Upper lobe of left lung (tissue), 6 donors: ENCODE results near the gene MFN1. TPM values are rescaled to one million over a fixed set of nuclear protein-coding genes. Genes with fewer than 3 reads are reported as not detected.
A peak's percentile ranks its signal among the peaks of the same experiment; 100 is the strongest.

Experiments
- ATAC-seq, 2 donors: fragments of 200-7000 bp; cut with Tn5 transposase; one replicate each; pipeline ENCODE4 v1.9.1; 2022; ENCODE audit warnings: mild to moderate bottlenecking in 2 of 2, moderate library complexity in 2 of 2; ENCODE audit not compliant: low FRiP score in 2 of 2
- DNase-seq, 2 donors: peaks; one replicate each; pipeline ENCODE4 v3.0.0-alpha.2; 2019 to 2020
- H3K27ac ChIP-seq, 4 donors: fragments of 200-600 bp; sonication (generic); one replicate each; pipeline ENCODE4 v1.5.1; 2016 to 2019
- H3K27me3 ChIP-seq, 4 donors: fragments of 200-600 bp; sonication (generic); one replicate each; pipeline ENCODE4 v1.5.1; 2017 to 2019
- H3K36me3 ChIP-seq, 4 donors: fragments of 200-600 bp; sonication (generic); one replicate each; pipeline ENCODE4 v1.5.1; 2016 to 2019
- H3K4me1 ChIP-seq, 4 donors: fragments of 200-600 bp; sonication (generic); one replicate each; pipeline ENCODE4 v1.5.1; 2018 to 2019
- H3K4me3 ChIP-seq, 4 donors: fragments of 200-600 bp; sonication (generic); one replicate each; pipeline ENCODE4 v1.5.1; 2017 to 2019; ENCODE audit warnings: mild to moderate bottlenecking in 2 of 4, moderate library complexity in 1 of 4
- H3K9me3 ChIP-seq, 4 donors: fragments of 200-600 bp; sonication (generic); one replicate each; pipeline ENCODE4 v1.5.1; 2018 to 2019
- EP300 ChIP-seq, 4 donors: sonication (generic); formaldehyde crosslinking; IDR thresholded peaks; one replicate each; pipeline ENCODE4 v1.5.1; 2017; ENCODE audit warnings: antibody characterized with exemption in 4 of 4, control low read depth in 2 of 4
- POLR2A ChIP-seq, 4 donors: fragments of 450-650 bp; IDR thresholded peaks; one replicate each; pipeline ENCODE4 v1.5.1; 2016 to 2017; ENCODE audit warnings: antibody characterized with exemption in 4 of 4, mild to moderate bottlenecking in 2 of 4
- POLR2AphosphoS5 ChIP-seq, 2 donors: sonication (generic); formaldehyde crosslinking; IDR thresholded peaks; one replicate each; pipeline ENCODE4 v1.5.1; 2017; ENCODE audit warnings: antibody characterized with exemption in 2 of 2
- WGBS, 2 donors: methylation state at CpG; one replicate each; pipeline ENCODE4 v1.1.5; 2017 to 2018; 5-methylcytosine and 5-hydroxymethylcytosine counted together
- total RNA-seq, 6 donors: library from RNA; depleted of rRNA in 4 of 6; stranded (reverse); fragments of >200 nt in 4 of 6; gene quantifications; one replicate each; pipeline versions ENCODE4 v1.1.0 to v1.2.1, GENCODE V29; 2016 to 2021
- TF ChIP-seq, protein P1 (sequence below), 6 experiments: fragments of 450-650 bp in 4 of 6; fragments of 200-600 bp in 2 of 6; sonication (generic) in 2 of 6; IDR thresholded peaks; one replicate each; pipeline ENCODE4 v1.5.1; 2016 to 2019; ENCODE audit warnings: antibody characterized with exemption in 6 of 6
- donor health status: DM: no; HTN: no; CAD: no; lungs with moderate emphysema.
- donor health status: DM: no; HTN: yes; CAD: no; lungs with severe emphysema.

Gene MFN1
- total RNA-seq, 6 donors from 2014 or later = 36.0 to 62.6 (median 47.8) TPM

DNA sequence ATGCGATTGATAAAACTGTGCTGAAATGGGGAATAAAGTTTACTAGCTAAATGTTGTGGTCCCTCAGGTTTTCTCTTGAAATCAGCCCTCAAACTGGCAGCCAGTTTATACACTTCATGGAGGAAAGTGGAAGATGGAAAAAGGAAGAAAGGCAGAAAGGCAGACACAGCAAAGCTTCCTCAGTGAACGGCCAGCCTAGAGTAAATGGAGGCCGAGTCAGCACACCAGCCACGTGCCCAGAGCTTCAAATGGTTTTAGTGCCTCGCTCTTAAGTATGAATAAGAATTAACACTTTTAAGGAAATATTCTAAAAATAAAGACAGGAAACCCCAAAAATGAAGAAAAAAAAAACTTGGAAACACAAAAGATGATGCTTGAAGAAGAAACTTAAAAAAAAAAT, 55.5 kb downstream of the MFN1 start:
- H3K4me1 ChIP-seq = no peaks in the 10 kb centered on the region
- no peak for TF ChIP-seq POLR2A (IDR thresholded peaks at IDR 0.05)
- TF ChIP-seq, protein P1, sequence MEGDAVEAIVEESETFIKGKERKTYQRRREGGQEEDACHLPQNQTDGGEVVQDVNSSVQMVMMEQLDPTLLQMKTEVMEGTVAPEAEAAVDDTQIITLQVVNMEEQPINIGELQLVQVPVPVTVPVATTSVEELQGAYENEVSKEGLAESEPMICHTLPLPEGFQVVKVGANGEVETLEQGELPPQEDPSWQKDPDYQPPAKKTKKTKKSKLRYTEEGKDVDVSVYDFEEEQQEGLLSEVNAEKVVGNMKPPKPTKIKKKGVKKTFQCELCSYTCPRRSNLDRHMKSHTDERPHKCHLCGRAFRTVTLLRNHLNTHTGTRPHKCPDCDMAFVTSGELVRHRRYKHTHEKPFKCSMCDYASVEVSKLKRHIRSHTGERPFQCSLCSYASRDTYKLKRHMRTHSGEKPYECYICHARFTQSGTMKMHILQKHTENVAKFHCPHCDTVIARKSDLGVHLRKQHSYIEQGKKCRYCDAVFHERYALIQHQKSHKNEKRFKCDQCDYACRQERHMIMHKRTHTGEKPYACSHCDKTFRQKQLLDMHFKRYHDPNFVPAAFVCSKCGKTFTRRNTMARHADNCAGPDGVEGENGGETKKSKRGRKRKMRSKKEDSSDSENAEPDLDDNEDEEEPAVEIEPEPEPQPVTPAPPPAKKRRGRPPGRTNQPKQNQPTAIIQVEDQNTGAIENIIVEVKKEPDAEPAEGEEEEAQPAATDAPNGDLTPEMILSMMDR (IDR thresholded peaks at IDR 0.05) = no peak
- 85 to 86% methylated on average over 5 of the region's 5 CpGs for WGBS, 2 donors
- peaks cover 5 to 69% (median 20%) of the 10 kb centered on the region in 4 donors for H3K36me3 ChIP-seq
- ATAC-seq (no peak), DNase-seq (no peak)
- no peak overlapping the region for H3K27ac ChIP-seq
- no peak overlapping the region for H3K4me3 ChIP-seq
- H3K9me3 ChIP-seq = no peaks in the 10 kb centered on the region
- H3K27me3 ChIP-seq = no peaks in the 10 kb centered on the region

DNA sequence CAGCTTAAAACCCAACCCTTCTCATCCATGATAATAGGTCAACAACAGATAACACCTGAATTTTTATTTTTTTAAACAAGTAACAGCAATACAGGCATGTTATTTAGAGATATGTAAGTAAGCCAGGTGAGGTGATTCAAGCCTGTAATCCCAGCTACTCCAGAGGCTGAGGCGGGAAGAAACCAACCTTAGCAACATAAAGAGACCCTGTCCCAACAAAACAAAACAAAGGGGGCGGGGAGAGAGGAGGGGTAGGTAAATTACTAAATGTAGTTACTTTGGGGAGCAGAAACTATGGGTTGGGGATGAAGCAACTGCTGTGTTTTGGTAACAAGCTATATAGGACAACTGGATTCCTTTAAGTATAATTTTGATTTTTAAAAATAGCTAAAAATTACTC, 56.8 kb downstream of the MFN1 start:
- 92 to 97% methylated on average over 2 of the region's 2 CpGs for WGBS, 2 donors
- Histone ChIP-seq H3K4me3 (no peak overlapping the region), H3K9me3 (no peaks in the 10 kb centered on the region), H3K27ac (no peak overlapping the region), H3K27me3 (no peaks in the 10 kb centered on the region), H3K36me3 (peaks cover 5 to 65% (median 22%) of the 10 kb centered on the region in 4 donors), H3K4me1 (no peaks in the 10 kb centered on the region)
- ATAC-seq (no peak), DNase-seq (no peak)
- no peak for TF ChIP-seq POLR2AphosphoS5 (IDR thresholded peaks at IDR 0.05)
- TF ChIP-seq, protein P1 (IDR thresholded peaks at IDR 0.05) = no peak
- TF ChIP-seq EP300 (IDR thresholded peaks at IDR 0.05) = no peak
- no peak for TF ChIP-seq POLR2A (IDR thresholded peaks at IDR 0.05)

DNA sequence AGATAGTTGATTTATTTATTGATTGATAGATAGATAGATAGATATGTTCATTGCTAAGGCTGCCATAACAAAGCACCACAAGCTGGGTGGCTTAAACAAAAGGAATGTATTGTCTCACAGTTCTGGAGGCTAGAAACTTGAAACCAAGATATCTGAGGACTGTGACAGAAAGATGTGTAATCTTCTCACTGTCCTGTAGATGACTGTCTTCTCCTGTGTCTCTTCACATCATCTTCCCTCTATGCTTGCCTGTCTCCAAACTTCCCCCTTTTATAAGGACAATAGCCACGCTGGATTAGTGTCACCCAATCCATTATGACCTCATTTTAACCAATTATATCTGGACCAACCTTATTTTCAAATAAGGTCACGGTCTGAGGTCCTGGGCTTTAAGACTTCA, 62.8 kb downstream of the MFN1 start:
- no peak overlapping the region for H3K27ac ChIP-seq
- no peaks in the 10 kb centered on the region for H3K27me3 ChIP-seq
- TF ChIP-seq POLR2AphosphoS5 (IDR thresholded peaks at IDR 0.05) (no peak), EP300 (IDR thresholded peaks at IDR 0.05) (no peak), POLR2A (IDR thresholded peaks at IDR 0.05) (no peak)
- TF ChIP-seq, protein P1 (IDR thresholded peaks at IDR 0.05) = no peak

DNA sequence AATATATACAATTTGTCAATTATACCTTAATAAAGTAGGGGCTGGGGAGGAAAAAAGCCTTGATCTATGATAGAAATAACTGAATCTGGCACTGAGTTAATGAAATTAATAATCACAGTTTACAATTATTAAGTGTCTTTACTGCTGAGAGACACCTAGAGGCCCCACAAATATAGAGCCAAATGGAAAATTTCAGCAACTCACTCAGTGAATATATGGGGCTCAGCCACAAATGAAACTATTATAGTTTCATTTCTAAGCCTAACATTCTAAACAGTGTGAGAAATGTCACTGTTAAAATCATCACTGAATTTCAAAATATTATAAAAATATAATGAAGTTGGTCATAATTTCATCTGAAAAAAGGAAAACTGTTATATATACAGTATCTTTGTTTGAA, 63.5 kb downstream of the MFN1 start:
- ATAC-seq (no peak), DNase-seq (no peak)
- H3K9me3 ChIP-seq = no peaks in the 10 kb centered on the region
- H3K27me3 ChIP-seq = no peaks in the 10 kb centered on the region
- peaks cover 0 to 53% (median 12%) of the 10 kb centered on the region in 4 donors for H3K36me3 ChIP-seq
- no peak for TF ChIP-seq EP300 (IDR thresholded peaks at IDR 0.05)
- no peak for TF ChIP-seq POLR2AphosphoS5 (IDR thresholded peaks at IDR 0.05)
- TF ChIP-seq, protein P1 (IDR thresholded peaks at IDR 0.05) = no peak
- TF ChIP-seq POLR2A (IDR thresholded peaks at IDR 0.05) = no peak
- H3K4me1 ChIP-seq = no peaks in the 10 kb centered on the region
- no peak overlapping the region for H3K27ac ChIP-seq
- no peak overlapping the region for H3K4me3 ChIP-seq

More for the DNA sequence above, 62.8 kb downstream of the MFN1 start:
- ATAC-seq (peak in 1 of 2 donors; percentile 32), DNase-seq (no peak)
- Histone ChIP-seq H3K36me3 (peaks cover 0 to 58% (median 14%) of the 10 kb centered on the region in 4 donors), H3K9me3 (no peaks in the 10 kb centered on the region), H3K4me3 (no peak overlapping the region), H3K4me1 (no peaks in the 10 kb centered on the region)
- WGBS, 2 donors = 77 to 91% methylated on average over 2 of the region's 2 CpGs

DNA sequence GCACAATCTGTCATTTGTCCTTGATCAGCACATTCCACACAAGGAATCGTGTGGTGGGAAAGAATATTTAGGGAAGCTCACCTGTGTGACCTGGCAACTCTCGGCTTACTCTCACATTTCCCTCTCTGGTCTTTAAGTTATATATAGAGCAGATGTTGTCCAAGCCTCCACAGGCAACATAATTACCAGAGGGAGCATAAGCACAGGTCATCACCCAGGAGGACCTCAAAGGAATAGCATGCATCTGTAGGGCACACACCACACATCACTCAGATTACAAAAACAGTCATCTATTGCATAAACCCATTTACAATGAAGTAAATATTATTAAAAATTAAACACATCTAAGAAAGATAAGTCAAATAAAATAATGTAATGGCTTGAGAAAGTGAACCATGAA, 67.3 kb downstream of the MFN1 start:
- no peak overlapping the region for H3K27ac ChIP-seq
- 93 to 95% methylated on average over 2 of the region's 2 CpGs for WGBS, 2 donors
- no peak overlapping the region for H3K4me3 ChIP-seq
- TF ChIP-seq, protein P1 (IDR thresholded peaks at IDR 0.05) = no peak
- H3K36me3 ChIP-seq = peaks cover 0 to 60% (median 8%) of the 10 kb centered on the region in 4 donors
- H3K4me1 ChIP-seq = no peaks in the 10 kb centered on the region
- H3K27me3 ChIP-seq = no peaks in the 10 kb centered on the region
- DNase-seq (no peak), ATAC-seq (no peak)
- H3K9me3 ChIP-seq = no peaks in the 10 kb centered on the region
